ENCODE measurements around the gene FNDC3B. TPM values are rescaled to one million over a fixed set of nuclear protein-coding genes. Genes with fewer than 3 reads are reported as not detected.
A peak's percentile ranks its signal among the peaks of the same experiment; 100 is the strongest.

The FNDC3B gene
- total and polyA plus RNA-seq, 12 donors, result 9.7 to 118 (median 85.0) TPM

DNA sequence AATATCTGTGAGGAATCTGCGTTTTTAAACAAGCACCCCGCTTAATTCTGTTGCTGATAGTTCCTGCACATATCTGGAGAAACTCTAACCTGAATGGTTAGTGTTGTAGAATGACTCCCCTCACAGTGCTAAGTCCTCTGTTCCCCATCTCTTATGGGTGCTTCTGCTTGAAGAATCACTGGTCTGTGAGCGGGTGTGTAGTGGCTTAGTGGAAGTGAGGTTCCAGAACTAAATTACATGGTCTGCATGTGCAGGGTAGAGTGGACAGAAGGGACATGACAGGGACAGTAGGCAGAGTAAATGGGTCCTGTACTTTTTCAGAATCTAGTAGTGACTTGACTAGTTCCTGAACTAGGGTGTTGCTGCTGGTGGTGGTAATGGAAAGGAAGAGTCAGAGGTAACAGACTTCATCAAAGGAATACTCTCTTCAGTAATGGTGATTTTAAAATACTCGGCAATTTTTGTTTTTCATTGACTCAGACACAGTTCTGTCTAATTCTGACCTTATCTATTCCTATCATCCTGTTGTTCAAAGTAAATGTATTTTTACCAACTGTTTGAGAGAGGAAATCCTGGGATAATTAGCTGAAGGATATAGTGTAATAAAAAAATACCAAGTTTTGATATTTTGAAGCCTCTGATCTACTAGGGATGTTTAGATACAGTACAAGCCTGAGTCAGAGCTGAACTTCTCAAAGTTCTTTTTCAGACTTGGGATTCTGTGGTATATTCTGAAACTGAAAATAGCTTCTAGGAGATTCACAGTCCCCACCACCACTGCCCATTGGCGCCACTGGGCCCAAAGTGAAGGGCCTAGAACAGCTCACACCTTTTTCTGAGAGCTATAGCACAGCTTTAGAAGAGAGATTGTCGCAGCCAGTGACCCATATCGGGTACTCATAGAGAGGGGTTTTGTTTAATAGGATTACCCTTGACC, 55.5 kb downstream of the FNDC3B start:
- Histone ChIP-seq H3K4me3 (no peak overlapping the region), H3K27me3 (no peaks in the 10 kb centered on the region), H3K27ac (peak overlapping the region in 8 of 10 donors; percentile 5 to 83 (median 56)), H3K4me1 (peaks cover 2 to 77% (median 64%) of the 10 kb centered on the region in 9 donors), H3K36me3 (no peaks in the 10 kb centered on the region), H3K9me3 (peaks cover 0 to 4% (median 0%) of the 10 kb centered on the region in 11 donors)
- TF ChIP-seq, protein P1, sequence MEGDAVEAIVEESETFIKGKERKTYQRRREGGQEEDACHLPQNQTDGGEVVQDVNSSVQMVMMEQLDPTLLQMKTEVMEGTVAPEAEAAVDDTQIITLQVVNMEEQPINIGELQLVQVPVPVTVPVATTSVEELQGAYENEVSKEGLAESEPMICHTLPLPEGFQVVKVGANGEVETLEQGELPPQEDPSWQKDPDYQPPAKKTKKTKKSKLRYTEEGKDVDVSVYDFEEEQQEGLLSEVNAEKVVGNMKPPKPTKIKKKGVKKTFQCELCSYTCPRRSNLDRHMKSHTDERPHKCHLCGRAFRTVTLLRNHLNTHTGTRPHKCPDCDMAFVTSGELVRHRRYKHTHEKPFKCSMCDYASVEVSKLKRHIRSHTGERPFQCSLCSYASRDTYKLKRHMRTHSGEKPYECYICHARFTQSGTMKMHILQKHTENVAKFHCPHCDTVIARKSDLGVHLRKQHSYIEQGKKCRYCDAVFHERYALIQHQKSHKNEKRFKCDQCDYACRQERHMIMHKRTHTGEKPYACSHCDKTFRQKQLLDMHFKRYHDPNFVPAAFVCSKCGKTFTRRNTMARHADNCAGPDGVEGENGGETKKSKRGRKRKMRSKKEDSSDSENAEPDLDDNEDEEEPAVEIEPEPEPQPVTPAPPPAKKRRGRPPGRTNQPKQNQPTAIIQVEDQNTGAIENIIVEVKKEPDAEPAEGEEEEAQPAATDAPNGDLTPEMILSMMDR (IDR thresholded peaks at IDR 0.05), result no peak
- DNase-seq (no peak), ATAC-seq (peak in 4 of 8 donors; percentile 18 to 29 (median 20))
- intact Hi-C loops (cut with DNase I), result loop anchor here in 1 of 10 donors (5.0 kb wide), 1 partner anchor 32 kb away; no protein-coding TSS in a partner anchor
- 86 to 94% methylated on average over 7 of the region's 7 CpGs for WGBS, 2 donors

DNA sequence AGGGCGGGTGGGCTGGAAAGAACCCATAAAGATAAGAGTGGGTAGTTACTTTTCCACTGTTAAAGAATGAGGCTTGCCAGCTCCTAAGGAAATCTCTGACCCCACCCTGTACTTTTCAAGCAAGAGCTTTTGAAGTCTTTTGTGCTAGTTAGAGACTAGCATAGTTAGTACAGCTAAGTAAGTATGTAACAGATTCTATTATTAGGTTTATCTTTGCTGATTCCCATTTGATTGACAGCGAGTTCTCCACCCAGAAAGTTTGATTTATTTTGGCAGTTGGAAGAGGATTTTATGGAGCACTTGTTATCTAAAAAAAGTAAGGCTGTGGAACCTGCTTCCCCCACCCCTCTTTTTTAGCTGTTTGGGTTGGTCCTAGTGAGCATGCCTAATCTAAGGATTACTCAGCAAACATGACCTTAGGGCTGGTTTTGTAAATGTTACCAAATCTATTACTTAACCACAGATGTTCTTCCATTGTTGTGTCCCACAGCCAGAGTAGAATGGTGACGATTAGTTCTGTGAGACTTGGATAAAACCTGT, 57.6 kb downstream of the FNDC3B start:
- Histone ChIP-seq H3K27me3 (no peaks in the 10 kb centered on the region), H3K9me3 (peaks cover 0 to 4% (median 0%) of the 10 kb centered on the region in 11 donors), H3K4me3 (no peak overlapping the region), H3K27ac (peak overlapping the region in 9 of 10 donors; percentile 1 to 83 (median 60)), H3K36me3 (no peaks in the 10 kb centered on the region), H3K4me1 (peaks cover 2 to 80% (median 70%) of the 10 kb centered on the region in 9 donors)
- intact Hi-C loops (cut with DNase I), result no loop called here
- DNase-seq (no peak), ATAC-seq (peak in 7 of 8 donors; percentile 37 to 83 (median 55))
- WGBS, 2 donors, result 27 to 29% methylated on average over 3 of the region's 3 CpGs
- TF ChIP-seq, protein P1 (IDR thresholded peaks at IDR 0.05), result no peak

DNA sequence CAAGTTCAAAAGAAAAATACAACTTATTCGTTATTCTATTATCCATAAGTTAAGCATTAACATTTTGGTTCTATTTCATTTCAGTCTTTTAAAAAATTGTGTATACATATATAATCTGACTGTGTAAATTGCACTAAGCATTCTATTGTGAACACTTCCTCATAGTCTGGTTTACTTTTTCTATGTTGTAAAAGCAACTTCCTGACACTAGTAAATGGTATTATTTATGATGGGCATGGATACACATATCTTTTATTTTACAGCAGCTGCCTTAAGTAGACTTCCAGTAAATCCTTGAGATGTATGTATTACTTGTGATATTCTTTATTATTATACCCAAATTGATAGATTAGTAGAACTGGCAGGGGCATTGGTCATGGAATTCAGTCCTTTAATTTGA, 58.2 kb downstream of the FNDC3B start:
- Histone ChIP-seq H3K27ac (peak overlapping the region in 6 of 10 donors; percentile 3 to 83 (median 62)), H3K4me1 (peaks cover 2 to 83% (median 76%) of the 10 kb centered on the region in 9 donors), H3K9me3 (peaks cover 0 to 4% (median 0%) of the 10 kb centered on the region in 11 donors), H3K4me3 (no peak overlapping the region), H3K36me3 (no peaks in the 10 kb centered on the region), H3K27me3 (no peaks in the 10 kb centered on the region)
- DNase-seq (no peak), ATAC-seq (no peak)
- TF ChIP-seq, protein P1 (IDR thresholded peaks at IDR 0.05), result no peak
- intact Hi-C loops (cut with DNase I), result no loop called here
- 94 to 98% methylated on average over 1 of the region's 1 CpG for WGBS, 2 donors

DNA sequence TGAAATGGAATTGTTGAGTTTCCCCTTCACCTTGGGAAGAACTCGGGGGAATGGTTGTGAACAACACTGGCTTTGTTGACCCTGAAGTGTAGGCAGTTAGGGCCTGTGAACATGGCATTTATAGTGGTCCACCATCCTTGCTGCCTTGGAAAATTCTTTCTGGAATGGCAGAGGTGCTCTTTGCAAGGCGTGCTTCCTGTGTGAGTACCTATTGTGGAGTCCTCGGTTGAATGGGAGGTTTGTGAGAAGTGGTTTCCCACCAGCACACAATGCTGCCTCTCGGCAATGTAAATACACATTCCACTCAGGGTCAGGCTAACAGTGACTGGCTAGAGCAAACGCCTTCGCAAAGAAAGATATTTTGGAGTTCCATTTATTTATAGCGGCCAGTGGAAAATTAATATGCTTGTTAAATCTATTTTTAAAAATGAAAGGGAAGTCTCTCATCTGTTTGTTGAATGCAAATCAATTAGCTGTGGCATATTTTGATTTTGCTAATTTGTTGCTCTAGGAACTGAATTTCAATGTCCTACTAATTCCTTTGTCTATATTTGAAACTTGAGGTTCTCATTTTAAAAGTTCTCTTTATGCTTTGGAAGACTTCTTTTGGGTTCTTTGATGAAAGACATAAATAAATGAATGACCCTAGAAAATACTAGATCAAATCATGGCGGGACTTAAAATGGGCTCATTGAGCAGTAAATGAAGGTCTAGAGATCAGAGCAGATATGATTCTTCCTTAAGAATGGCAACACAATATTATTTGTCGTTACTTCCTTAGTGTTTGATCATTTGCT, 59.5 kb downstream of the FNDC3B start:
- H3K9me3 ChIP-seq, result no peaks in the 10 kb centered on the region
- ATAC-seq (peak in 6 of 8 donors; percentile 2 to 58 (median 48)), DNase-seq (no peak)
- TF ChIP-seq, protein P1 (IDR thresholded peaks at IDR 0.05), result no peak
- peak overlapping the region in 8 of 10 donors; percentile 28 to 83 (median 44) for H3K27ac ChIP-seq
- no peak overlapping the region for H3K4me3 ChIP-seq
- WGBS, 2 donors, result 59% methylated on average over 9 of the region's 9 CpGs
- peaks cover 4 to 97% (median 89%) of the 10 kb centered on the region in 9 donors for H3K4me1 ChIP-seq
- H3K36me3 ChIP-seq, result no peaks in the 10 kb centered on the region
- intact Hi-C loops (cut with DNase I), result no loop called here
- no peaks in the 10 kb centered on the region for H3K27me3 ChIP-seq

All from heart right ventricle (tissue), 16 donors.